AG04449 (cell line): ENCODE results near the gene JDP2.
A peak's percentile ranks its signal among the peaks of the same experiment; 100 is the strongest.

Experiments
- CTCF ChIA-PET: fragments of 350-600 bp; formaldehyde crosslinking; extraction: SDS; loops from one replicate; lab custom pipeline; 2021; ENCODE audit warnings: antibody characterized with exemption; lab: Yijun Ruan, JAX
- POLR2A ChIA-PET: fragments of 400-600, 350-600 bp; formaldehyde crosslinking; extraction: SDS; loops from one replicate; lab custom pipeline; 2020; ENCODE audit warnings: antibody characterized with exemption, inconsistent platforms; lab: Yijun Ruan, JAX
- DNase-seq: peaks from one replicate; pipeline ENCODE4 v3.0.0-alpha.2; 2010; ENCODE audit warnings: low read depth, low spot score
- H3K4me3 ChIP-seq: 2 replicates; pipeline ENCODE4 v1.5.1; 2011; ENCODE audit warnings: low read depth, mild to moderate bottlenecking, control low read depth, low read length
- CTCF ChIP-seq: IDR thresholded peaks from one replicate; pipeline ENCODE4 v1.5.1; 2011; ENCODE audit warnings: mild to moderate bottlenecking, moderate library complexity, low read length, control low read depth, inconsistent platforms; ENCODE audit not compliant: insufficient read depth; ENCODE audit errors: missing control alignments

Gene JDP2

GRCh38 chr14:75452900-75453816 lies 25.3 kb downstream of the JDP2 start:
- ChIA-PET CTCF (interaction anchor here (1.0 to 1.5 kb wide), 2 partner anchors 36 to 142 kb away, joined by 4 to 8 read pairs; no protein-coding TSS in a partner anchor), POLR2A (interaction anchor here (0.7 to 1.9 kb wide), 4 partner anchors 20 to 27 kb away, joined by 3 to 8 read pairs (median 3); partner anchors contain the start of gene JDP2)
- TF ChIP-seq CTCF = no peak
- DNase-seq = peak; percentile 80
- peak overlapping the region; percentile 15; the same call in 1 of the 2 replicates for H3K4me3 ChIP-seq

GRCh38 chr14:75453817-75454434 lies 26.1 kb downstream of the JDP2 start:
- H3K4me3 ChIP-seq = no peak overlapping the region
- no peak for TF ChIP-seq CTCF
- ChIA-PET POLR2A (interaction anchor here (0.8 to 1.9 kb wide), 2 partner anchors 12 to 26 kb away, joined by 3 to 8 read pairs; partner anchors contain the start of gene JDP2), CTCF (interaction anchor here (1.0 to 1.9 kb wide), 5 partner anchors 11 to 145 kb away, joined by 3 to 8 read pairs (median 4); no protein-coding TSS in a partner anchor)
- no peak for DNase-seq

GRCh38 chr14:75454963-75455546 lies 27.2 kb downstream of the JDP2 start:
- TF ChIP-seq CTCF = no peak
- CTCF ChIA-PET = interaction anchor here (0.9 to 1.9 kb wide), 7 partner anchors 10 to 151 kb away, joined by 3 to 8 read pairs (median 3); no protein-coding TSS in a partner anchor
- DNase-seq = peak; percentile 26
- POLR2A ChIA-PET = interaction anchor here (1.4 kb wide), 1 partner anchor 14 kb away, joined by 3 read pairs; no protein-coding TSS in a partner anchor
- no peak overlapping the region for H3K4me3 ChIP-seq

GRCh38 chr14:75456069-75456996 lies 28.5 kb downstream of the JDP2 start:
- no peak for TF ChIP-seq CTCF
- ChIA-PET POLR2A (no interaction called here), CTCF (interaction anchor here (1.1 to 1.9 kb wide), 4 partner anchors 9 to 150 kb away, joined by 3 to 4 read pairs (median 4); no protein-coding TSS in a partner anchor)
- H3K4me3 ChIP-seq = no peak overlapping the region
- DNase-seq = no peak

GRCh38 chr14:75456997-75457335 lies 29.1 kb downstream of the JDP2 start:
- H3K4me3 ChIP-seq = no peak overlapping the region
- DNase-seq = no peak
- ChIA-PET POLR2A (no interaction called here), CTCF (interaction anchor here (0.9 to 1.8 kb wide), 4 partner anchors 10 to 148 kb away, joined by 3 to 4 read pairs (median 4); no protein-coding TSS in a partner anchor)
- no peak for TF ChIP-seq CTCF
